ENCODE measurements around the gene UBE2H.
"Not testable (repeated sequence)": the region's sequence is repeated elsewhere in the genome, so short reads cannot be mapped to it uniquely, and the experiment has no call there.

Gene UBE2H

DNA sequence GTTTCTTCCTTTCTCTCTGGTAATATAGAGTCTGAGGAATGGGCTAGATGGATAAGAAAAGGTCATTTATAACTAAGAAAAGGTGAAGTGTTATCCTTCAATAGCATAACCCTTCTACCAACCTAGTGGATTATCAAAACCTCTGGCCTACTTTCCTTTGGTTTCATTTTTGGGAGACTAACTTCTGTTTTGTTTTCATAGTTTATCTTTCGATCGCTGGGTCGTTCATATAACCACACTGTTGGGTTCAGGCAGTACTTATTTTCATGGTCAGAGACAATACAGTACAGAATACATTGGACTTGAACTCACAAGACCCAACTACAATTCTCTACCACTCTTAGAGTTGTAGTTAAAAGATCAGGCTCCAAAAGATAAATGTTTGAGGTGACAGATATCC is 86.5 kb downstream of the UBE2H start:
- in situ Hi-C loops (cut with HindIII; ENCODE audit: low pct_unique_long_range_greater_than_20kb, low sequenced_read_pairs): no loop called here
- TF ChIP-seq JUND (IDR thresholded peaks at IDR 0.05; ENCODE audit: low read depth): no peak
- DNase-seq (ENCODE audit: low read depth in 1 of 2, low spot score in 1 of 2): no peak

DNA sequence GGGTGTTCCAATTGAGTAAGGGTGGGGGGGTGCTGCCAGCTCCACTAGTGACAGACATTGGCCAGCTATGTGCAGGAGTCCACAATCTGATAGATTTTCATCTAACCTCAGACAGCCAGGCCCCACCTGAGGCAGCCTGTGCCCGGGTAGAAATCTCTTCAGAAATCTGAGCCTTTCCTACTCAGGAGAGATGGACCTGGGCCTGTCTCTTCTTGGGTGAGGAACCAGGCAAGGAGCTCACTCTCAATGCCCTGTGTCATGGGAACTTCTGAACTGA is 86.9 kb downstream of the UBE2H start:
- DNase-seq (ENCODE audit: low read depth in 1 of 2, low spot score in 1 of 2): no peak
- in situ Hi-C loops (cut with HindIII; ENCODE audit: low pct_unique_long_range_greater_than_20kb, low sequenced_read_pairs): no loop called here
- no peak for TF ChIP-seq JUND (IDR thresholded peaks at IDR 0.05; ENCODE audit: low read depth)

DNA sequence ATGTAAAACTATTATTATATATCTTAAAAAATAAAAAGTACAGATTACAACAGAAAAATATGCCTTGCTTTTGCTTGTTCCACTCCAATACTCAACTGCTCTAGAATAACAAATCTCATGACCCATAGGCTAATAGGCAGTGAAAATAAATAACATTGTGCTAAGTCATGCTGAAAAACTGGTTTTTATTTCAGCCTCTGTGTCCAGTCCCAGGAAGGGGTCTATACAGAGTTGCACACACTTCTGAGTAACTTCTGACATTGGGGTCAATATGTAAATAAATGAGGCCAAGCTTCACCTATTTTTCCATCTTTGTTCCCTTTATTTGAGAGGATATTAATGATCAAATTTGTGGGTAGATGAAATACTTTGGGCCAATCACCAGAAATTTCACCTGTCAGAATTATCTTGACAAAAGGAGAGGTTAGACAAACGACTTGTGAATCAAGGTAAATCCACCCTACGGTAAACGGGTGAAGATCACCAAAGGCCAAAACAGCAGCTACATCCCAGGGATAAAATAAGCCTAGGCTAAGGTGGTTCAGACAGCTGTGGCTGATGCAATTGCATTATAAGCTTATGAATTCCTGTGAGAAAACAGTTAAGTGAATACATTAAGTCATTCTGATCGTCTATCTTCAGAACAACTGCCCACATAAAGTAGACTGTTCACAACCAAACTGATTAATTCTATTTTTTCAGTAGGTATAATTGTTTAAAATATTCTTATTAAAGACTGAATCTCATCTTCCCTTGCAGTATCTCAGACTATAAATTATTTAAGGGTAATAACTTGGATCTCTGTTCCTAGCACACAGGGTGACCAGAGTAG is 87.5 kb downstream of the UBE2H start:
- TF ChIP-seq JUND (IDR thresholded peaks at IDR 0.05; ENCODE audit: low read depth): no peak
- DNase-seq (ENCODE audit: low read depth in 1 of 2, low spot score in 1 of 2): no peak
- in situ Hi-C loops (cut with HindIII; ENCODE audit: low pct_unique_long_range_greater_than_20kb, low sequenced_read_pairs): no loop called here

DNA sequence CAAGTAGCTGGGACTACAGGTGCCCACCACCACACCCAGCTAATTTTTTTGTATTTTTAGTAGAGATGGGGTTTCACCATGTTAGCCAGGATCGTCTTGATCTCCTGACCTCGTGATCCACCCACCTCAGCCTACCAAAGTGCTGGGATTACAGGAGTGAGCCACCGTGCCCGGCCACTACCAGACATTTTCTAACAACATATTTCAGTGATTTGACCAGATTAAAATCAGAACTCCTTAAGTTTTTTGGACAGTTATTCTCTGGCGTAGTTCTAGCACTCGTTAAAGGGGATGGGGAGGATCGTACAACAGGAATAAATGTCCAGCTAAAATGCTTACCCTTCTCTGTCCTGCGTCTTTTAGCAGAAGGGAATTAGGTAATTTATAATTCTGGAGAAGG is 88.1 kb downstream of the UBE2H start:
- DNase-seq (ENCODE audit: low read depth in 1 of 2, low spot score in 1 of 2); in situ Hi-C loops (cut with HindIII; ENCODE audit: low pct_unique_long_range_greater_than_20kb, low sequenced_read_pairs): not testable (repeated sequence)

DNA sequence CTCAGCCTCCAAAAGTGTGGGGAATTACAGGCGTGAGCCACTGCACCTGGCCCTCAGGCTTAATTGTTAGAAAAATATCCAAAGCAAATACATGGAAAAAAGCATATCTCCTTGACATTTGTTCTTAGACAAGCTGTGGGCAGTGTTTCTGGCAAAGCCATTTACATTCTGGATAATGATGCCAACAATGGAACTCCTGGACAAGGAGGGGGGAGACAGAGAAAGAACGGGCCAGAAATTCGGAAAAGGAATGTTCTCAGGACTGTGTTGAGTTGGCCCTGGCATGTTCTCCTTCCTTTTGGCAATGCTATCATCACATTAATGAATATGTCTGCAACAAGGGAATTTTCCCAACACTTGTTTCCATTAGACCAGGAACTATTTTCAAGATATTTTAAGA is 88.7 kb downstream of the UBE2H start:
- TF ChIP-seq JUND (IDR thresholded peaks at IDR 0.05; ENCODE audit: low read depth): no peak
- in situ Hi-C loops (cut with HindIII; ENCODE audit: low pct_unique_long_range_greater_than_20kb, low sequenced_read_pairs): no loop called here
- no peak for DNase-seq (ENCODE audit: low read depth in 1 of 2, low spot score in 1 of 2)

DNA sequence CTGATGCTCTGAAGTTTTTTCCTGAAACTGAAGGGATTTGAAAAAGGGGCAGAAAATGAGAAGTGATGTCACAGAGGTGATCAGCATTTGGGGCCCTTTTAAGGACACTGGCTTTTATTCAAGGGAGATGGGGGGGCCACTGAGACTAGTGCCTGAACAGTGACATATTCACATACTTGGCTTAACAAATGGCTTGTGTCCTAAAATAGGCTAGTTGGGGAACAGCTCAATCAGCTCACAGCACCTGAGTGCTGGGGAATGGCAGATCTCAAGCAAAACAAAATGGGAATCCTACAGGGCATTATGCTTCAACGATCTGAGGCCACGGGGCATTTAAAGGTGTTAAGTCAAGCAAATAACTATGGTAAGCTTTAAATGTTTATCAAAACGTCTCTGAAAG is 90.1 kb downstream of the UBE2H start:
- in situ Hi-C loops (cut with HindIII; ENCODE audit: low pct_unique_long_range_greater_than_20kb, low sequenced_read_pairs): no loop called here
- no peak for DNase-seq (ENCODE audit: low read depth in 1 of 2, low spot score in 1 of 2)
- no peak for TF ChIP-seq JUND (IDR thresholded peaks at IDR 0.05; ENCODE audit: low read depth)

DNA sequence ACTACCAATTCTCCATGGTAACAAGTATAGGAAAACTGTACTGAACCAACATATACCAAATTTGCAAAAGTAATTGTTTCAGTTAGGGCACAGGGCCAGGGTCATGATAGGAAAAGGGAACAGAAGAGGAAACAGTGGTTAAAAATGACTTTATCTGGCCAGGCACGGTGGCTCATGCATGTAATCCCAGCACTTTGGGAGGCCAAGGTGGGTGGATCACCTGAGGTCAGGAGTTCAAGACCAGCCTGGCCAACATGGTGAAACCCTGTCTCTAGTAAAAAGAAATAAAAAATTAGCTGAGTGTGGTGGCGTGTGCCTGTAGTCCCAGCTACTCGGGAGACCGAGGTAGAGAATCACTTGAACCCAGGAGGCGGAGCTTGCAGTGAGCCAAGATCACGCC is 92.0 kb downstream of the UBE2H start:
- DNase-seq (ENCODE audit: low read depth in 1 of 2, low spot score in 1 of 2); in situ Hi-C loops (cut with HindIII; ENCODE audit: low pct_unique_long_range_greater_than_20kb, low sequenced_read_pairs): not testable (repeated sequence)

DNA sequence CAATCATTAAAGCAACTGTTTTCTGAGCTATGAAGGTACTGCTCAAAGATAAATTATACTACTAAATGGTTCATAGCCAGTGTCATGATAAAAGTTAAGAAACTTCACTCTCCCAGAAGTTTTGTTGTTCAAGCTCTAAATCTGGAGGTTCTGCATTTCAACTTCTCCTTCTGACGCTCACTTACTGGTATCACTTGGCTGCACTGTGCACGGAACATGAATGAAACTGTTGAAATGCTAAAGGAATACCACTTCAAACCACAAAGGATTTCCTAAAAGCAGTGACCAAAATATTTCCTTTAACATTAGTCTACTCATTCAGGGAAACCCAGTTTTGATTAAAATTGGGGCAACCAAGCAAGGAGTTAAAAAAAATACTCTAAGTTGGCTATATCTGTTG is 93.6 kb downstream of the UBE2H start:
- in situ Hi-C loops (cut with HindIII; ENCODE audit: low pct_unique_long_range_greater_than_20kb, low sequenced_read_pairs): no loop called here
- TF ChIP-seq JUND (IDR thresholded peaks at IDR 0.05; ENCODE audit: low read depth): no peak
- no peak for DNase-seq (ENCODE audit: low read depth in 1 of 2, low spot score in 1 of 2)

DNA sequence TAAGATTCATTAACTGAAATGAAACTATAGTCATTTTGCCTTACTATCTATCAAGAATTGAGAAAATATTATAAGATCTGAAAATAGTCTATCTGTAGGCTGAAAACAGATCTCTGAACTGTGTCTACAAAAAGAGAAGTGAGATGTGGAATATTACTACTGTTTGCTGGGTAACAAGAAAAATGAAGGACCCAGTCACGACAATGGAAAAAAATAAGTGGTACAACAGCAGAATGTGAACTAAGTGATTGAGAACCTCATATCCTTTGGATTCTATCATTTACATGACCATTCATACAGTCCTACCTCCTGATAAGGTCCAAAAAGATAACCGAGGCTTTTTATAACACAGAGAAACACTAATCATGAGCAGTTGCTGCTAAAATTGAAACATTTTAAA is 94.3 kb downstream of the UBE2H start:
- in situ Hi-C loops (cut with HindIII; ENCODE audit: low pct_unique_long_range_greater_than_20kb, low sequenced_read_pairs): no loop called here
- TF ChIP-seq JUND (IDR thresholded peaks at IDR 0.05; ENCODE audit: low read depth): no peak
- no peak for DNase-seq (ENCODE audit: low read depth in 1 of 2, low spot score in 1 of 2)

DNA sequence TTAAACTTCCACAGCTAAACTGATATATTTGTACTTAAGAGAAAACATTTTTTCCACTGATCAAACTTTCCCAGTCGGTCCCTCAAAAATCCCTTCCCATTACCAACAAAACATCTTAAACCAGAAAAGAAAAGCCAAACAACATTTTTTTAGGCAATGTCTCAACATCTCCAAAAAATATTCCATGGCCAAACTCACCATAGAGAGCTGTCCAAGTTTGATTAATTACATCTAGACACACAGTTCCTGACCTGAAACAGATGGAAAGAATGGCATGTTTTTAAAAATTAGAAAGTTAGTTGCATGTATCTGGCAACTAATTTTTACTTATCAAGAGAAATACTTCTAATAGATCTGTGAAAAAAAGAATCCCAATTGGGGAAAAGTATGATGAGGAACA is 95.4 kb downstream of the UBE2H start:
- in situ Hi-C loops (cut with HindIII; ENCODE audit: low pct_unique_long_range_greater_than_20kb, low sequenced_read_pairs): no loop called here
- no peak for TF ChIP-seq JUND (IDR thresholded peaks at IDR 0.05; ENCODE audit: low read depth)
- no peak for DNase-seq (ENCODE audit: low read depth in 1 of 2, low spot score in 1 of 2)

DNA sequence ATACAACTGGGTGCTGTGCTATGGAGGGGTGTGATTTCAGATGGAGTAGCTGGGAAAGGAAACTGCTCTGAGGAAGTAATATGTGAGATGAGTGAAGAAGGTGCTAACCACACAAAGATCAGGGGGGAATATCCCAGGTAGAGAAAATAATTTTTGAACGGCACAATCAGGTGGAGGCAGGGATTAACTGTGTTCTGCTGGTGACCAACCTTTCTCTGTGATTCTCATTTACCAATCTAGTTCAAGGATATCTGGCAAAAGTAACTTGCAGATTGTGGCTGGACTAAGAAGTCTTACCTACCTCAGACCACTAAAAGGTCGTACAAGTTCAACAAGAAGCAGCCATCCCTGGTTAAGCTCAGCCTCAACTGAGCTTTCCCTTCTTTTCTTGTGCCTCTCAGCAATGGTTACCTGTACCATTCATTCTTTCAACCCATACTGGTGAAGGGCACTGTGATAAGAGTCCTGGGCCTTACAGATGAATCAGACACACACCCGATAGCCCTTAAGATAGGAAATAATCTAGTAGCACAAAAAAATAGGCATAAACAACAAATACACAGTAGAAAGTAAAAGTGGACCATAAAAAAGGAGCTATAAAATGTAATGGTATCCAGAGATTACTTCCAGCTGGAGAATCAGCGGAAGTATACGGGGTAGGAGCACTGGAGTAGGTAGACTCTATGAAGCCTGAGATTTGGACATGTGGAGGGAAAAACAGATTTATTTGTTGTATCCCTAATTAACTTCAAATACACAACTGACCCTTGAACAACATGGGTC is 96.6 kb downstream of the UBE2H start:
- TF ChIP-seq JUND (IDR thresholded peaks at IDR 0.05; ENCODE audit: low read depth): no peak
- in situ Hi-C loops (cut with HindIII; ENCODE audit: low pct_unique_long_range_greater_than_20kb, low sequenced_read_pairs): no loop called here
- no peak for DNase-seq (ENCODE audit: low read depth in 1 of 2, low spot score in 1 of 2)

DNA sequence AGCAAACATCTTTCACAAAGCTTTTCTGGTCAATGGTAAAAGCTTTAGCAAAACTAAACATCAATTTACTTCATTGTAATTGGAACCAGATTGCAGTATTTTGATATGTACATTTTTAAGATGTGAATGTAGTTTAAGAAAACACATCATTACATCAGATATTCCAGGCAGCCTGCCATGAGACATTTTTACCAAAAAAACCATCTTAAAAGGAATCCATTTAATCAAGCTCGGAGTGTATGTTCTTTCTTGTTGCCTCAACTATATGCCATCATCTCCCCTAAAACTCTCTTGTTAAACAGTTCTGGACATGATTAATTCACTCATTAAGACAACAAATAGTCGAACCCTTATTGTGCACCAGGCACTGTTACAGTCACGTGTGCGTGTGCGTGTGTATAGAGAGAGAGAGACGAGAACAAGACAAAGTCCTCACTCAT is 97.5 kb downstream of the UBE2H start:
- no peak for DNase-seq (ENCODE audit: low read depth in 1 of 2, low spot score in 1 of 2)

DNA sequence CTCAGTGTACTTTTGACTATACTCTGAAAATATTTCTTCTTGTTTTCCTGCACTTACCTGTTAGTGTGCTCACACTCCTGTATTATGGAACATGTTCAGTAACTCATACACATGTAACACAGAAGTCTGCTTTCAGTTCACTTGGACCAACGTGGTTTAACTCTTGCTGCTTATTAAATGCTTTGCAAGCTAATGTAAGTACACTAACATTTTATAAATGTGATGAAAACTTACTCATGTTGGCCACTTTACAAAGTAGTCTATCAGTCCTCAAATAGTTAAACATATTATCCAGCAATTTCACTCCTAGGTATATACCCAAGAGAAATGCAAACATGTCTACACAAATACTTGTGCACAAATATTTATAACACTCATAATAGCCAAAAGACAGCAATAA is 98.4 kb downstream of the UBE2H start:
- no peak for TF ChIP-seq JUND (IDR thresholded peaks at IDR 0.05; ENCODE audit: low read depth)
- in situ Hi-C loops (cut with HindIII; ENCODE audit: low pct_unique_long_range_greater_than_20kb, low sequenced_read_pairs): no loop called here
- no peak for DNase-seq (ENCODE audit: low read depth in 1 of 2, low spot score in 1 of 2)

More for the DNA sequence above, 97.5 kb downstream of the UBE2H start:
- in situ Hi-C loops (cut with HindIII; ENCODE audit: low pct_unique_long_range_greater_than_20kb, low sequenced_read_pairs): no loop called here
- no peak for TF ChIP-seq JUND (IDR thresholded peaks at IDR 0.05; ENCODE audit: low read depth)
